HG03571 (cell line): ENCODE data around the gene ZNF534.
"Not testable (repeated sequence)": the region's sequence is repeated elsewhere in the genome, so short reads cannot be mapped to it uniquely, and the experiment has no call there.

Source experiments
- ATAC-seq: cut with Tn5 transposase; IDR thresholded peaks from one replicate; pipeline ENCODE4 v1.9.1; 2021; ENCODE audit not compliant: unreplicated experiment

The ZNF534 gene

DNA sequence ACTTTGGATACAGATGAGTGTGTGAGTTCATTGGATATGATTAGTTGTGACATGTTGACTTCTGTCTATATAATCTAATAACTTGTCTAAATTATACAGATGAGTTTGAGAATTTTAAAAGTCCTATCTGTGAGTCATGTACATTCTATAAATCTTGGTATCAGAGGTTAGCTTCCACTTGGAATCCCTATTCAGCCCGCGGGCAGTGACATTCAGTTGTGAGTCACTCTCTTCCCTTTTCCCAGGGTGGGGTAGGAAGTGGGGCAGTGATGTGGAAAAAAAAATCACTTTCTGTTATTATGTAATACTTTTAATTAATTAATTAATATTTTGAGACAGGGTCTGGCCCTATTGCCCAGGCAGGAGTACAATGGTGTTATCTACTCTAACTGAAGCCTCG lies 65.6 kb downstream of the ZNF534 start:
- no peak for ATAC-seq

- no peak for ATAC-seq
Measured at GRCh38 chr19:52498571-52498970, 69.6 kb downstream of the ZNF534 start.

DNA sequence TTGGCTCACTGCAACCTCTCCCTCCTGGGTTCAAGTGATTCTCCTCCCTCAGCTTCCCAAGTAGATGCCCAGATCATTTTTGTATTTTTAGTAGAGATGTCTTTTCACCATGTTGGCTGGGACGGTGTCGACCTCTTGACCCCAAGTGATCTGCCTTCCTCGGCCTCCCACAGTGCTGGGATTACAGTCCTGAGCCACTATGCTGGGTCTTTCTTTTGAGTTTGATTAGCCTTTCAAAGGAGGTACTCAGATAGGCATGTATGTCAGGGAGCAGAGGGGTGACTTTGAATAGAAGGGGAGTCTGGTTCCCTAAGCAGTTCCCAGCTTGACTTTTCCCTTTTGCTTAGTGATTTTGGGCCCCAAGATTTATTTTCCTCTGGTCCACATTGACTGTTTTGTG lies 71.5 kb downstream of the ZNF534 start:
- ATAC-seq = not testable (repeated sequence)

DNA sequence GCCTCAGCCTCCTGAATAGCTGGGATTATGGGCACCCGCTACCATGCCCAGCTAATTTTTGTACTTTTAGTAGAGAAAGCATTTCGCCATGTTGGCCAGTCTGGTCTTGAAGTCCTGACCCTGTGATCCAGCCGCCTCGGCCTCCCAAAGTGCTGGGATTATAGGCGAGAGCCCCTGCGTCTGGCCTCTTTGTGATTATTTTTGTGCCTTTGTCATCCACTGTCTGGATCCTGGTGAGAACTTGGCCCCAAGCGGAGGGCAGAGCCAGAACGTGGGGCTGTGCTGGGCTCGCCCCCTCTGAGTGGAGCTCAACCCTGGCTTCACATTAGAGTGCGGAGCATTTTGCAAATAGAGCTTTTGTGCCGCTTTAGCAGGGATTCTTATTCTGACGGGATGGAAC lies 72.0 kb downstream of the ZNF534 start:
- not testable (repeated sequence) for ATAC-seq
